Spleen (tissue), 11 donors: ENCODE results near the gene ZDHHC17. TPM values are rescaled to one million over a fixed set of nuclear protein-coding genes. Genes with fewer than 3 reads are reported as not detected.

Source experiments
- DNase-seq: peaks from one replicate; pipeline ENCODE4 v3.0.0-alpha.2; 2020
- H3K27ac ChIP-seq, 8 donors: fragments of 200-600 bp; sonication (generic) in 7 of 8; 1 replicate in 4 of 8; 2 replicates in 4 of 8; pipeline versions ENCODE4 v1.5.0 to v1.8.0; 2016 to 2021; ENCODE audit warnings: inconsistent platforms in 4 of 8, mild to moderate bottlenecking in 4 of 8, moderate library complexity in 1 of 8
- H3K27me3 ChIP-seq, 7 donors: fragments of 200-600 bp; sonication (generic) in 6 of 7; replicated peaks in 1 of 7; 1 replicate in 4 of 7; 2 replicates in 3 of 7; pipeline versions ENCODE4 v1.5.0 to v1.8.0; 2016 to 2021; ENCODE audit warnings: inconsistent platforms in 3 of 7, mild to moderate bottlenecking in 1 of 7
- H3K36me3 ChIP-seq, 6 donors: fragments of 200-600 bp; sonication (generic) in 5 of 6; 1 replicate in 4 of 6; 2 replicates in 2 of 6; pipeline versions ENCODE4 v1.5.0 to v1.8.0; 2016 to 2021; ENCODE audit warnings: inconsistent platforms in 2 of 6
- H3K4me1 ChIP-seq, 6 donors: fragments of 200-600 bp; sonication (generic) in 5 of 6; 1 replicate in 3 of 6; 2 replicates in 3 of 6; pipeline versions ENCODE4 v1.5.0 to v1.8.0; 2016 to 2021; ENCODE audit warnings: inconsistent platforms in 3 of 6
- H3K4me3 ChIP-seq, 8 donors: fragments of 200-600 bp; sonication (generic) in 7 of 8; 1 replicate in 4 of 8; 2 replicates in 4 of 8; pipeline versions ENCODE4 v1.5.0 to v1.8.0; 2016 to 2021; ENCODE audit warnings: inconsistent platforms in 4 of 8, mild to moderate bottlenecking in 4 of 8, moderate library complexity in 2 of 8
- H3K9me3 ChIP-seq, 8 donors: fragments of 200-600 bp; sonication (generic) in 7 of 8; 1 replicate in 4 of 8; 2 replicates in 4 of 8; pipeline versions ENCODE4 v1.5.0 to v1.8.0; 2016 to 2021; ENCODE audit warnings: inconsistent platforms in 4 of 8
- POLR2A ChIP-seq, 3 donors: fragments of 450-650 bp; IDR thresholded peaks; one replicate each; pipeline ENCODE4 v1.5.1; 2017; ENCODE audit warnings: antibody characterized with exemption in 3 of 3, mild to moderate bottlenecking in 1 of 3
- POLR2AphosphoS5 ChIP-seq, 3 donors: sonication (generic); formaldehyde crosslinking; IDR thresholded peaks; one replicate each; pipeline ENCODE4 v1.5.1; 2017; ENCODE audit warnings: antibody characterized with exemption in 3 of 3
- WGBS, 5 donors: extraction: QIAGEN DNeasy Blood & Tissue Kit in 3 of 5; methylation state at CpG; one replicate each; pipeline versions ENCODE4 v1.1.5 to v1.1.7; 2013 to 2018; 5-methylcytosine and 5-hydroxymethylcytosine counted together
- intact Hi-C: fragments of 100-400 bp; cut with DNase I; formaldehyde crosslinking; loops from one replicate; pipeline ENCODE4 v1.15.0; 2023; ENCODE audit warnings: low total_unique reads
- polyA plus RNA-seq, 3 donors: library from polyadenylated mRNA; stranded (reverse); fragments of 200-250 nt; gene quantifications; one replicate each; pipeline ENCODE4 v1.2.1, GENCODE V29; 2013
- total RNA-seq, 7 donors: library from RNA; depleted of rRNA in 3 of 7; stranded (reverse); fragments of >200 nt in 3 of 7; fragmentation: NEBNext Ultra II Directional in 4 of 7; extraction: Animal tissue kit (Norgen Biotek cat#: 25700) in 4 of 7; gene quantifications; one replicate each; pipeline versions ENCODE4 v1.1.0 to v1.2.1, GENCODE V29; 2016 to 2021
- TF ChIP-seq, protein P1 (sequence below), 11 experiments: fragments of 200-600 bp in 7 of 11; fragments of 450-650 bp in 4 of 11; sonication (generic) in 4 of 11; IDR thresholded peaks in 8 of 11; conservative IDR thresholded peaks in 3 of 11; 1 replicate in 7 of 11; 2 replicates in 4 of 11; pipeline versions ENCODE4 v1.4.0 to v1.8.0; 2016 to 2021; ENCODE audit warnings: antibody characterized with exemption in 11 of 11, inconsistent platforms in 4 of 11, mild to moderate bottlenecking in 1 of 11
- donor health status: healthy with polysubstance abuse.
- donor health status: DM: no; HTN: no; CAD: no; lungs with moderate emphysema.
- donor health status: DM: no; HTN: no; CAD: no.
- donor health status: Bipolar disorder and iron deficiency.
- donor health status: healthy.
- donor health status: DM: no; HTN: no; CAD: no.
- donor health status: DM: yes; HTN: yes; CAD: no.

Gene ZDHHC17
- total and polyA plus RNA-seq, 10 donors, result 10.1 to 69.4 (median 45.8) TPM

- Histone ChIP-seq H3K4me1 (peaks cover 3 to 67% (median 34%) of the 10 kb centered on the region in 6 donors), H3K27ac (no peak overlapping the region), H3K9me3 (peaks cover 0 to 7% (median 0%) of the 10 kb centered on the region in 8 donors), H3K27me3 (no peaks in the 10 kb centered on the region), H3K4me3 (no peak overlapping the region), H3K36me3 (peaks cover 0 to 12% (median 0%) of the 10 kb centered on the region in 6 donors)
- TF ChIP-seq POLR2A (IDR thresholded peaks at IDR 0.05), result no peak
- TF ChIP-seq, protein P1, sequence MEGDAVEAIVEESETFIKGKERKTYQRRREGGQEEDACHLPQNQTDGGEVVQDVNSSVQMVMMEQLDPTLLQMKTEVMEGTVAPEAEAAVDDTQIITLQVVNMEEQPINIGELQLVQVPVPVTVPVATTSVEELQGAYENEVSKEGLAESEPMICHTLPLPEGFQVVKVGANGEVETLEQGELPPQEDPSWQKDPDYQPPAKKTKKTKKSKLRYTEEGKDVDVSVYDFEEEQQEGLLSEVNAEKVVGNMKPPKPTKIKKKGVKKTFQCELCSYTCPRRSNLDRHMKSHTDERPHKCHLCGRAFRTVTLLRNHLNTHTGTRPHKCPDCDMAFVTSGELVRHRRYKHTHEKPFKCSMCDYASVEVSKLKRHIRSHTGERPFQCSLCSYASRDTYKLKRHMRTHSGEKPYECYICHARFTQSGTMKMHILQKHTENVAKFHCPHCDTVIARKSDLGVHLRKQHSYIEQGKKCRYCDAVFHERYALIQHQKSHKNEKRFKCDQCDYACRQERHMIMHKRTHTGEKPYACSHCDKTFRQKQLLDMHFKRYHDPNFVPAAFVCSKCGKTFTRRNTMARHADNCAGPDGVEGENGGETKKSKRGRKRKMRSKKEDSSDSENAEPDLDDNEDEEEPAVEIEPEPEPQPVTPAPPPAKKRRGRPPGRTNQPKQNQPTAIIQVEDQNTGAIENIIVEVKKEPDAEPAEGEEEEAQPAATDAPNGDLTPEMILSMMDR (IDR thresholded peaks at IDR 0.05 in 8 of 11, conservative IDR thresholded peaks at IDR 0.05 in 3 of 11), result no peak
- TF ChIP-seq POLR2AphosphoS5 (IDR thresholded peaks at IDR 0.05), result no peak
- intact Hi-C loops, result no loop called here
- no peak for DNase-seq
- WGBS, 5 donors, result 83 to 89% (median 86%) methylated on average over 3 of the region's 3 CpGs
Measured at GRCh38 chr12:76781321-76781720, 17.4 kb downstream of the ZDHHC17 start.

- DNase-seq, result no peak
- H3K4me1 ChIP-seq, result peaks cover 4 to 65% (median 32%) of the 10 kb centered on the region in 6 donors
- no peak overlapping the region for H3K4me3 ChIP-seq
- intact Hi-C loops, result no loop called here
- TF ChIP-seq, protein P1 (IDR thresholded peaks at IDR 0.05 in 8 of 11, conservative IDR thresholded peaks at IDR 0.05 in 3 of 11), result no peak
- TF ChIP-seq POLR2A (IDR thresholded peaks at IDR 0.05) (no peak), POLR2AphosphoS5 (IDR thresholded peaks at IDR 0.05) (no peak)
- WGBS, 5 donors, result 69 to 85% (median 76%) methylated on average over 2 of the region's 2 CpGs
- H3K27ac ChIP-seq, result peak overlapping the region in 3 of 8 donors; percentile 8 to 69 (median 41)
- peaks cover 0 to 12% (median 0%) of the 10 kb centered on the region in 6 donors for H3K36me3 ChIP-seq
- H3K27me3 ChIP-seq, result no peaks in the 10 kb centered on the region
- peaks cover 0 to 7% (median 0%) of the 10 kb centered on the region in 8 donors for H3K9me3 ChIP-seq
Measured at GRCh38 chr12:76782526-76782925, 18.6 kb downstream of the ZDHHC17 start.

DNA sequence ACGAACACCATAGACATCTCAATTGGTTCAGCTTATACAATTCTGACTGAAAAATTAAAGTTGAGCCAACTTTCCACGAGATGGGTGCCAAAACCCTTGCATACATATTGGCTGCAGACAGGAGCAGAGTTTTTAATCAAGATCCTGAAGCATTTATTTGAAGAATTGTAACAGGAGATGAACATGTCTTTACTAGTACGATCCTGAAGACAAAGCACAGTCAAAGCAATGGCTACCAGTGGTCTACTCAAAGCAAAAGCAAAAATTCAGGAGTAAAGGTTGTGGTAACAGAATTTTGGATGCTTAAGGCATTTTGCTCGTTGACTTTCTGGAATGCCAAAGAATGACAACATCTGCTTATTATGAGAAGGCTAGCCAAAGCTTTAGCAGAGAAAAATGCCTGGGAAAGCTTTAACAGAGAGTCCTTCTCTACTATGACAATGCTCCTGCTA lies 20.7 kb downstream of the ZDHHC17 start:
- Histone ChIP-seq H3K36me3 (peaks cover 0 to 12% (median 0%) of the 10 kb centered on the region in 6 donors), H3K27ac (no peak overlapping the region), H3K9me3 (peaks cover 0 to 7% (median 0%) of the 10 kb centered on the region in 8 donors), H3K4me3 (no peak overlapping the region), H3K27me3 (no peaks in the 10 kb centered on the region), H3K4me1 (peaks cover 4 to 56% (median 22%) of the 10 kb centered on the region in 6 donors)
- intact Hi-C loops, result no loop called here
- 78 to 88% (median 82%) methylated on average over 4 of the region's 4 CpGs for WGBS, 5 donors
- TF ChIP-seq POLR2A (IDR thresholded peaks at IDR 0.05) (no peak), POLR2AphosphoS5 (IDR thresholded peaks at IDR 0.05) (no peak)
- TF ChIP-seq, protein P1 (IDR thresholded peaks at IDR 0.05 in 8 of 11, conservative IDR thresholded peaks at IDR 0.05 in 3 of 11), result no peak
- DNase-seq, result no peak

GRCh38 chr12:76785407-76785806 lies 21.5 kb downstream of the ZDHHC17 start:
- DNase-seq, result no peak
- WGBS, 5 donors, result 96 to 100% (median 97%) methylated on average over 1 of the region's 1 CpG
- Histone ChIP-seq H3K4me1 (peaks cover 4 to 63% (median 25%) of the 10 kb centered on the region in 6 donors), H3K27me3 (no peaks in the 10 kb centered on the region), H3K27ac (no peak overlapping the region), H3K4me3 (no peak overlapping the region), H3K9me3 (peaks cover 0 to 7% (median 0%) of the 10 kb centered on the region in 8 donors), H3K36me3 (peaks cover 0 to 12% (median 0%) of the 10 kb centered on the region in 6 donors)
- intact Hi-C loops, result no loop called here
- TF ChIP-seq POLR2A (IDR thresholded peaks at IDR 0.05), result no peak
- TF ChIP-seq POLR2AphosphoS5 (IDR thresholded peaks at IDR 0.05), result no peak
- TF ChIP-seq, protein P1 (IDR thresholded peaks at IDR 0.05 in 8 of 11, conservative IDR thresholded peaks at IDR 0.05 in 3 of 11), result no peak
